ENCODE data around the gene ESPNL.

Gene ESPNL

GRCh38 chr2:238079874-238080327 lies 20.2 kb upstream of the ESPNL start:
- no peak for ATAC-seq
- no peak for DNase-seq

DNA sequence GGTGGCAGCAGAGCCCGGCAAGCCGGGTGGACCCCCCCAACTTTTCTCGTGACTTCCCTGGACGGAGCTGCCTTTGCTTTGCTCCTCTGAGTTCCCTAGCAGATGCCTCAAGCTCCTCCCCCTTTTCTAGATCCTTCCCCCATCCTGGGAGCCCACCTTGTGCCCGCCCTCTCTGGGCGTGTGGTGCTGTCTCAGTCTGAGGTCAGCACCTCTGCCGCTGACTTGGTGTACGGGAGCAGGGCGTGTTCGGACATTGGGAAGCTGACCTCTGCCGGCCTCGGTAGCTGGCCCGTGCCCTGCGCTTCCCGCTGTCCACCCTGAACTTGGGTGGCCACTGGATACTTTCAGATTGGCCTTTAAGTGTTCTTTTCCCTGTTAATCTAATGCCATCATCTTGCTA lies 19.6 kb upstream of the ESPNL start:
- DNase-seq, result no peak
- ATAC-seq, result no peak

DNA sequence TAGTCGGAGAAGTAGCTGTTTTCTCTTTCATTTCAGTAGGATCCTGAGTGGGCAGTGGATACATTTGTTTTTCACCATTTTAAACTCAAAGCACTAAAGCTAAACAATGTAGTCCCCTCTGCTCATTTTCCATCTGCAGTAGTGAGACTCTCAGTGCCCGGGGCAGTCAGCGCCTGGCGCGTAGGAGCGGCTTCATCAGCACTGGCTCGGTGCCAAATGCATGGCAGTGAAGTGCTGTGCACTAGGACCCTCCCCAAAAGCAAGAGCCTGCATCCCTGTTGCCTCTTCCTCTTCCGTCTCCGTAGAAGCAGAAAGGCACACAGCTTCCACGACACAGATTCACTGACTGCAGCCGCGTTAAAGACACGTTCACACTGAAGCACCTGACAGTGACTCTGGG lies 19.0 kb upstream of the ESPNL start:
- no peak for ATAC-seq
- DNase-seq, result no peak

GRCh38 chr2:238081561-238081960 lies 18.6 kb upstream of the ESPNL start:
- no peak for ATAC-seq

DNA sequence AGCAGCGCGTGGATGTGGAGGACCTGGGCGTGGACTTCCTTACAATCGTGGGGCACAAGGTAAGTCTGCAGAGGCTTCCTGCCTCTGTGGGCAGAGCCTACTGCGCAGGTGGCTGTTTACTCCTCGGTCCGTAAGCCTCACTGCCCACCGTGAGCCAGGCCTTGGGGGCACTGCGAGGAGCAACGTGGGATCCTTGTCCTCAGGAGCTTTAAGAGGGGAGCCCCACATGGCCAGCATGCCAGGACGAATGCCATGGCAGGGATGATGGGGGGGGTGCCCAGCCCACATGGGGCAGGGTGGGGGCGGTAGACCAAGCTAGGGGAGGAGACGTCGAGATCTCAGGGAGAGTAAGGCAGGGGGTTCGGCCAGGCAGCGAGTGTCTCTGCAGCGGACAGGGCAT lies 18.0 kb upstream of the ESPNL start:
- ATAC-seq (no peak), DNase-seq (no peak)

More at GRCh38 chr2:238081561-238081960, 18.6 kb upstream of the ESPNL start:
- no peak for DNase-seq

GRCh38 chr2:238082827-238083226 lies 17.3 kb upstream of the ESPNL start:
- DNase-seq, result no peak
- no peak for ATAC-seq

GRCh38 chr2:238083919-238084318 lies 16.2 kb upstream of the ESPNL start:
- DNase-seq (no peak), ATAC-seq (no peak)

DNA sequence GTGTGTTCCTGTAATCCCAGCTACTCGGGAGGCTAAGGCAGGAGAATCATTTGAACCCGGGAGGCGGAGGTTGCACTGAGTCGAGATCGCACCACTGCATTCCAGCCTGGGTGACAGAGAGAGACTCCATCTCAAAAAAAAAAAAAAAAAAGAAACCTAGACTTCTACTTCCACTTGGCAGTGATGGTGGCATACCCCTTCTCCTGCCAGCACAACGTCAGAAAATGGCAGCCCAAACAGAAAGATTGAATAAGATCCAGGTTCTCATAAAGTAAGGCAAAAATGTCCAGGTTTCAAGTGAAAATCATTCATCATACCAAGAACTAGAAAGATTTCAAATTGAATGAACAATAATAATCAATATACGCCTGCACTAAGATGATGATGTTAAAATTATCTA lies 15.4 kb upstream of the ESPNL start:
- DNase-seq, result no peak
- no peak for ATAC-seq

DNA sequence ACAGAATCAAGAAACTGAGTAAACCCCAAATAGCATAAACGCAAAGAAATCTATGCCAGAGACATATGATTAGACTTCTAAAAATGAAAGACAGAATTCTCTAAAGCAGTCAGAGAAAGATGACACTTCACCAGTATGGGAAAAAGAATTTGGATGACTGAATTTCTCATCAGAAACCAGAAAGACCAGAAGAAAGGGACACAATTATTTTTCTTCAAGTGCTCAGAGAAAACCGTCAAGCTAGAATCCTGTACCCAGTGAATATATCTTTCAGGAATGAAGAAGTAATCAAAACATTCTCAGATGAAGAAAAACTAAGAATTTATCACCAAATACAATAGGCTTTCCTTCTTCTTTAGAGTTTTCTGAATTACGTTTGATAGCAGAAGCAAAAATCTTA lies 14.2 kb upstream of the ESPNL start:
- no peak for ATAC-seq

DNA sequence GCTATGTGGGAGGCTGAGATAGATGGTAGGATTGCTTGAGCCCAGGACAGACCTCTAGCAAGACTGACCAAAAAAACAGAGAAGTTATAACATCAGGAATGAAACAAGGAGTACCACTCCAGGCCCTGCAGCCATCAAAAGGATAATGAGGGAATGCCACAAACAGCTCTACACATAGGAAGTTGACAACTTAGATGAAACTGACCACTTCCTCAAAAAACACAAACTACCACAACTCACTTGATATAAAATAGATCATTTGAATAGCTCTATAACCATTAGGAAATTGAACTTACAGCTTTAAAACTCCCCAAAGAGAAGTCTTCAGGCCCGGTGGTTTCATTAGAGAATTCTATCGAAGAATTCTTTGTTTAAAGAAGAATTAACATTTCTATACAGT lies 12.9 kb upstream of the ESPNL start:
- DNase-seq (no peak), ATAC-seq (no peak)

More for the DNA sequence above, 14.2 kb upstream of the ESPNL start:
- DNase-seq, result no peak

GRCh38 chr2:238090887-238091286 lies 9.3 kb upstream of the ESPNL start:
- DNase-seq (no peak), ATAC-seq (no peak)

GRCh38 chr2:238091436-238092060 lies 8.6 kb upstream of the ESPNL start:
- ATAC-seq (no peak), DNase-seq (no peak)

GRCh38 chr2:238092486-238093035 lies 7.6 kb upstream of the ESPNL start:
- no peak for DNase-seq

GRCh38 chr2:238093181-238094140 lies 6.7 kb upstream of the ESPNL start:
- no peak for ATAC-seq
- DNase-seq, result no peak

More at GRCh38 chr2:238092486-238093035, 7.6 kb upstream of the ESPNL start:
- no peak for ATAC-seq

DNA sequence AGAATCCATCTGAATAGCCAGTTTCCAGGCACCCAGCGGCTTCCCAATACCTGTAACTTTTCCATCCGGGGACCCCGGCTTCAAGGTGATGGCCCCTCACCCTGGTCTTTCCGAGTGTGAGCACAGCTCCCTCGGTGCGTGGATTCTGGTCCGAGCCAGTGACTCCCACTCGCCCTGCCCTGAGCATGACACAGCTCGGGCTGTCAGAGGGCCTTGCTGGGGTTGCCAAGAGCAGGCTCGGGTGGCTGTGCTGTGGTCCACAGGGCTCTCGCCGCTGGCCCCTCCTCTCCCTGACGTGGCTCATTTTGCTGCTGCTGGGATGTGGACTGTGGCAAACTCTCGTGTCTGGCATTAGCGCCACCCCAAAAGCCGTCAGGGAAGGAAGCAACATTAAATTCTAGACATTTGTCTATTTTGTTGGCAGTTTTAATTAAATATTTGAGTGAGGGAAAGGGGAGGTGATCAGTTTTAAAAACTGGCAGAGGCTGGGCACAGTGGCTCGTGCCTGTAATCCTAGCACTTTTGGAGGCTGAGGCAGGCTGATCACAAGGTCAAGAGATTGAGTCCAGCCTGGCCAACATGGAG lies 5.6 kb upstream of the ESPNL start:
- ATAC-seq (no peak), DNase-seq (no peak)

GRCh38 chr2:238095143-238095542 lies 5.0 kb upstream of the ESPNL start:
- DNase-seq, result no peak
- no peak for ATAC-seq

GRCh38 chr2:238096311-238097011 lies 3.7 kb upstream of the ESPNL start:
- no peak for ATAC-seq
- DNase-seq, result no peak

- DNase-seq (no peak), ATAC-seq (no peak)
Measured at GRCh38 chr2:238097201-238097987, 2.7 kb upstream of the ESPNL start.

DNA sequence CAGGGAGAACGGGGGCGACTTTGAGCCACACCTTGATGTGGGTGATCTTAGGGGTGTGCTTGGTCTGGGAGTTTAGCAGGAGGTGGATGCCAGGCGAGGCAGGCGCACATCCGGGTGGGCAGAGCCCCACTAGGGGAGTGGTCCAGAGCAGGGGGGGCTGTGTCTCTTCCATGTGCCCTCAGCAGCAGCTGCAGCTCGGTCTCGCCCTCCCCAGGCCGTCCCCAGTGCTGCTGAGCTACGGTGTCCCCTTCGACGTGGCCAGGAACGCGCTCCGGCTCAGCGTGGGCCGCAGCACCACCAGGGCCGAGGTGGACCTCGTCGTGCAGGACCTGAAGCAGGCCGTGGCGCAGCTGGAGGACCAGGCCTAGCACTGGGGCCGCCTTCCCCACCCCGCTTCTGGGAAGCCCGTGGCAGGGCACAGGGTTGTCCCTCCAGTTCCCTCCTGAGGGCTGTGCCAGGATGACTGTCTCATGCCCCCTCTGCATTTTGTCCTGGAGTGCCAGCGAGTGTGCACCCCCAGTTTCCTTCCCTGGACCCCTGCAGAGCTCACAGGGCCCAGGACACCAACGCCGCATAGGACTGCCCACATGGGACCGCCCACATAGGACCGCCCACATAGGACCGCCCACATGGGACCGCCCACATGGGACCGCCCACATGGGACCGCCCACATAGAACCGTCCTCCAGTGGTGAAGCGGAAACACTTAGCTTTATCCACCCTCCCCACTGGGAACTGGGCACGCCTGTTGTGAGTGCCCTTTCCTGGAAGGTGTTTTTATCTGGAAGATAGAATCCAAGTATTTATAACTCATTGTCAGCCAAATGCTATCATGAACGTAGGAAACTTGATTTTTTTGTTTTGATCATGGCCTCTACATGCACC lies 1.9 kb upstream of the ESPNL start:
- ATAC-seq (no peak), DNase-seq (no peak)

All from stimulated activated naive CD8-positive, alpha-beta T cell treated with anti-CD3 and anti-CD28 coated beads, Interleukin-15, Interleukin-2, amounts not matched to agents 100 U/mL and 50 U/mL, for 24 hours (primary cell).